ENCODE data around the gene LDLRAD2. TPM values are rescaled to one million over a fixed set of nuclear protein-coding genes. Genes with fewer than 3 reads are reported as not detected.

Gene LDLRAD2
- total RNA-seq, 1 donor from 2014 or later, result not detected

- Histone ChIP-seq H3K27ac (replicated peaks) (no peak overlapping the region), H3K4me1 (no peaks in the 10 kb centered on the region), H3K36me3 (no peaks in the 10 kb centered on the region), H3K27me3 (ENCODE audit: low read depth) (no peaks in the 10 kb centered on the region), H3K9me3 (replicated peaks) (peaks cover 13% of the 10 kb centered on the region), H3K4me3 (no peak overlapping the region)
- DNase-seq, result no peak
- TF ChIP-seq, protein P1, sequence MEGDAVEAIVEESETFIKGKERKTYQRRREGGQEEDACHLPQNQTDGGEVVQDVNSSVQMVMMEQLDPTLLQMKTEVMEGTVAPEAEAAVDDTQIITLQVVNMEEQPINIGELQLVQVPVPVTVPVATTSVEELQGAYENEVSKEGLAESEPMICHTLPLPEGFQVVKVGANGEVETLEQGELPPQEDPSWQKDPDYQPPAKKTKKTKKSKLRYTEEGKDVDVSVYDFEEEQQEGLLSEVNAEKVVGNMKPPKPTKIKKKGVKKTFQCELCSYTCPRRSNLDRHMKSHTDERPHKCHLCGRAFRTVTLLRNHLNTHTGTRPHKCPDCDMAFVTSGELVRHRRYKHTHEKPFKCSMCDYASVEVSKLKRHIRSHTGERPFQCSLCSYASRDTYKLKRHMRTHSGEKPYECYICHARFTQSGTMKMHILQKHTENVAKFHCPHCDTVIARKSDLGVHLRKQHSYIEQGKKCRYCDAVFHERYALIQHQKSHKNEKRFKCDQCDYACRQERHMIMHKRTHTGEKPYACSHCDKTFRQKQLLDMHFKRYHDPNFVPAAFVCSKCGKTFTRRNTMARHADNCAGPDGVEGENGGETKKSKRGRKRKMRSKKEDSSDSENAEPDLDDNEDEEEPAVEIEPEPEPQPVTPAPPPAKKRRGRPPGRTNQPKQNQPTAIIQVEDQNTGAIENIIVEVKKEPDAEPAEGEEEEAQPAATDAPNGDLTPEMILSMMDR (IDR thresholded peaks at IDR 0.05; ENCODE audit: borderline replicate concordance), result no peak
- intact Hi-C loops (cut with micrococcal nuclease), result no loop called here
Measured at GRCh38 chr1:21793104-21793503, 19.0 kb upstream of the LDLRAD2 start.

DNA sequence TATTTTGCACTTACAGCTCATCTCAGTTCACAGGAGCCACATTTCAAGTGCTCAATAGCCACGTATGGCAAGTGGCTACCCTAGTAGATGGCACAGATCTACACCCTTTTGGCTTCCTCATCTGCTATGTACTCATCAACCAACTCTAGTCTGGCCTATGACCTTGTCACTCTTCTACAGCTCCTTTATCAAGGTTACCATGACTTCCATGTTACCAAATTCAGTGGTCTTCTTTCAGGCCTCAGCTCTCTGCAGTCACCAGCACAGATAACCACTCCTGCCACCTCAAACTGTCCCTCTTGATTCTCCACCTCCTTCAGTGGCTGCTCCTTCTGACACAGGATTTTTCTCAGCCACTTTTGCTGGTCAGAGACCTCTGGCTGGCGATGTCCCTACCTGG is 17.4 kb upstream of the LDLRAD2 start:
- Histone ChIP-seq H3K36me3 (no peaks in the 10 kb centered on the region), H3K27me3 (ENCODE audit: low read depth) (no peaks in the 10 kb centered on the region), H3K9me3 (replicated peaks) (peaks cover 13% of the 10 kb centered on the region), H3K4me3 (no peak overlapping the region), H3K4me1 (no peaks in the 10 kb centered on the region), H3K27ac (replicated peaks) (no peak overlapping the region)
- TF ChIP-seq, protein P1 (IDR thresholded peaks at IDR 0.05; ENCODE audit: borderline replicate concordance), result no peak
- no peak for DNase-seq
- intact Hi-C loops (cut with micrococcal nuclease), result no loop called here

DNA sequence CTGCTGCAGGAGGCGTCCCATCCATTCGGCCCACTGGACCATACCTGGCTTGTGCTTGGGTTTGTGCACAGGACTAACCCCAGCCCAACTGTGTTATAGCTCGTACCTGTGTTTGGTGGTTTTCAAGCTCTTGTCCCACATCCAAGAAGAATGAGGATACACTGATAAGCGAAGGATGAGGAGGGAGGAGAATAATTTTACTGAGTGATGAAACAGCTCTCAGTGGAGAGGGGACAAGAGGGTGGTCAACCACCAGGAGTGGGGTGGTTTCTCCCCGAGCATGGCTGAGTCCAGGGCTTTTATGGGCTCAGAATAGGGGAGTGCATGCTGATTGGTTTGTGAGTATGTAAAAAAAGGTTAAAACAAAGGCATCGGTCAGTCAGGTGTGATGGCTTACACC is 17.0 kb upstream of the LDLRAD2 start:
- H3K4me1 ChIP-seq, result no peaks in the 10 kb centered on the region
- intact Hi-C loops (cut with micrococcal nuclease), result no loop called here
- H3K27me3 ChIP-seq (ENCODE audit: low read depth), result no peaks in the 10 kb centered on the region
- no peak overlapping the region for H3K27ac ChIP-seq (replicated peaks)
- no peaks in the 10 kb centered on the region for H3K36me3 ChIP-seq
- H3K9me3 ChIP-seq (replicated peaks), result peaks cover 13% of the 10 kb centered on the region
- DNase-seq, result no peak
- no peak overlapping the region for H3K4me3 ChIP-seq
- TF ChIP-seq, protein P1 (IDR thresholded peaks at IDR 0.05; ENCODE audit: borderline replicate concordance), result no peak

GRCh38 chr1:21799730-21800129 is 12.3 kb upstream of the LDLRAD2 start:
- Histone ChIP-seq H3K36me3 (no peaks in the 10 kb centered on the region), H3K27ac (replicated peaks) (no peak overlapping the region), H3K27me3 (ENCODE audit: low read depth) (no peaks in the 10 kb centered on the region), H3K4me1 (no peaks in the 10 kb centered on the region), H3K4me3 (no peak overlapping the region), H3K9me3 (replicated peaks) (peaks cover 8% of the 10 kb centered on the region)
- TF ChIP-seq, protein P1 (IDR thresholded peaks at IDR 0.05; ENCODE audit: borderline replicate concordance), result no peak
- no peak for DNase-seq
- intact Hi-C loops (cut with micrococcal nuclease), result no loop called here

DNA sequence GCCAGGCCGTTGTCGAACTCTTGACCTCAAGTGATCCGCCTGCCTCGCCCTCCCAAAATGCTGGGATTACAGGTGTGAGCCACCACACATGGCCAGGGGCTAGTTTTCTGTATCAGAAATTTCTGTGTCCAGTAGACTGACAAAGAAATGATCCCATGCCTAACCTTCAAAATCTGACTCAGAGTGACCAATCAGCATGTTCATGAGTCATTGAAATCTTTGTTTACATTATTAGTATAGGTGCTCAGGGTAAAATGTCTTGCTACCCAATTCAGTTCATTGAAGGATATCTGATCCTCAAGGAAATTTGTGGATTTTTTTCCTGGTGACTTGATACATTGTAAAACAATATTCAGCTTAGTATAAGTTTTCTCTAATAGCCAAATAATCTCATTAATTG is 11.0 kb upstream of the LDLRAD2 start:
- no peaks in the 10 kb centered on the region for H3K4me1 ChIP-seq
- H3K27ac ChIP-seq (replicated peaks), result no peak overlapping the region
- TF ChIP-seq, protein P1 (IDR thresholded peaks at IDR 0.05; ENCODE audit: borderline replicate concordance), result no peak
- no peaks in the 10 kb centered on the region for H3K27me3 ChIP-seq (ENCODE audit: low read depth)
- DNase-seq, result no peak
- no peaks in the 10 kb centered on the region for H3K36me3 ChIP-seq
- intact Hi-C loops (cut with micrococcal nuclease), result no loop called here
- H3K9me3 ChIP-seq (replicated peaks), result no peaks in the 10 kb centered on the region
- H3K4me3 ChIP-seq, result no peak overlapping the region

DNA sequence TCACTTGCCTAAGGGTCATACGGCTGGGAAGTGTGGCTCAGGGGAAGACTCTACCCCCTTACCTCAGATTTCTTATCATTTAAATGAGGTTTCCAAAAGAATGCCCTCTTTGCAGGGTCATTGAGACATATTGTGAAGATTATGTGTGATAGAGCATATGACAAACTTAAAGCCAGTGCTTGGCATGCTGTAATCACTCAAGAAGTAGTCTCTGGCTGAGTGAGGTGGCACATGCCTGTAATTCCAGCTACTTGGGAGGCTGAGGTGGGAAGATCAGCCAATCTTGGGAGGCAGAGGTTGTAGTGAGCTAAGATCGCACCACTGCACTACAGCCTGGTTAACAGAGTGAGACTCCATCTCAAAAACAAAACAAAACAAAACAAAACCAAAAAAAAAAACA is 7.5 kb upstream of the LDLRAD2 start:
- TF ChIP-seq, protein P1 (IDR thresholded peaks at IDR 0.05; ENCODE audit: borderline replicate concordance), result no peak

More for the DNA sequence above, 7.5 kb upstream of the LDLRAD2 start:
- Histone ChIP-seq H3K27ac (replicated peaks) (no peak overlapping the region), H3K4me1 (no peaks in the 10 kb centered on the region), H3K4me3 (no peak overlapping the region), H3K27me3 (ENCODE audit: low read depth) (no peaks in the 10 kb centered on the region), H3K9me3 (replicated peaks) (no peaks in the 10 kb centered on the region), H3K36me3 (no peaks in the 10 kb centered on the region)
- DNase-seq, result no peak
- intact Hi-C loops (cut with micrococcal nuclease), result no loop called here

All from left ventricle myocardium inferior (tissue), 1 donor.